ENCODE results near the gene PIK3R2. TPM values are rescaled to one million over a fixed set of nuclear protein-coding genes. Genes with fewer than 3 reads are reported as not detected.
"Not testable (repeated sequence)": the region's sequence is repeated elsewhere in the genome, so short reads cannot be mapped to it uniquely, and the experiment has no call there.

PIK3R2 gene
- 19.8 and 22.5 TPM in 2 replicates for total RNA-seq (2012; rRNA removed)

DNA sequence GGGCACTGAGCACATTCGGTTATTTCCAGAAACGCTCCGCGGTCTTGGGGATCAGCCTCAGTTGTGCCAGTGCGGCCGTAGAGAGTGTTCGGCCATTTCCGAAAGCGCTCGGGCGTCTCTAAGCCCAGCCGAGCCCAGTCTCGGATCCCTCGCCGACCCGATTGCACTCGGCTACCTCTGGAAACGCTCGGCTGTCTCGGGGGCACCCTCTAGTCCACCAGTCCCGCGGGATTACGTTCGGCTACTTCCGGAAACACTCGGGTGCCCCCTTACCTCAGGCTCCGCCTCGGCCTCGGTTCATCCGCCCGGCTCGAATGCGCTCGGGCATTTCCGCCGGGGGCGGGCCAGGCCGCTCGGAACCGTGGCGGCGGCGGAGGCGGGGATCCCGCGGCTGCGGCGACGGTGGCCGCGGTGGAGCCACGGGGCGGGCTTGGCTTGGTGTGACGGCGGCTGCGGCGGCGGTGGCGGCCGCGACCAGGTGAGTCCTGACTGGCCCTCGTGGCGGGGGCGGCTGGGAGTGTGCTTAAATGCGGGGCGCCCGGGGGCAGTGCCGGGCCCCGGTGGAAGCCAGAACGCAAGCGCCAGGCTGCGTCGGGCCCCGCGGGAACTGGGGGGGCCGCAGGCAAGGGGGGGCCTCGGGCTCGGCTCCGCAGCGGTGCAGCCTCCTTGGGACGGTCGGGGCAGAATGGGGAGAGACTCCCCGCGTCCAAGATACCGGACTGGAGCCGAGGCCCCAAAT is at the start of gene PIK3R2:
Gene PIK3R2, plus strand, starts transcription at position 347 of the 739 bp plus-strand sequence. CDS start 2,717 bp downstream, outside the sequence.
- peak within 1 kb of the TSS; percentile 88 for H3K9ac ChIP-seq (ENCODE audit: low read depth, low read length)
- peaks cover 20% of the 10 kb centered on the region for H3K36me3 ChIP-seq (ENCODE audit: insufficient read depth, low read length)
- H3K4me3 ChIP-seq (ENCODE audit: low read length), result peak within 1 kb of the TSS; percentile 89
- peak within 1 kb of the TSS; percentile 95 for H3K4me2 ChIP-seq (ENCODE audit: low read length)
- peaks cover 38% of the 10 kb centered on the region for H3K4me1 ChIP-seq (ENCODE audit: control insufficient read depth, insufficient read depth, low read length)
- H3K27me3 ChIP-seq (ENCODE audit: control insufficient read depth, insufficient read depth, low read length), result no peaks in the 10 kb centered on the region
- no peaks in the 10 kb centered on the region for H3K9me3 ChIP-seq (replicated peaks; ENCODE audit: low read length)

DNA sequence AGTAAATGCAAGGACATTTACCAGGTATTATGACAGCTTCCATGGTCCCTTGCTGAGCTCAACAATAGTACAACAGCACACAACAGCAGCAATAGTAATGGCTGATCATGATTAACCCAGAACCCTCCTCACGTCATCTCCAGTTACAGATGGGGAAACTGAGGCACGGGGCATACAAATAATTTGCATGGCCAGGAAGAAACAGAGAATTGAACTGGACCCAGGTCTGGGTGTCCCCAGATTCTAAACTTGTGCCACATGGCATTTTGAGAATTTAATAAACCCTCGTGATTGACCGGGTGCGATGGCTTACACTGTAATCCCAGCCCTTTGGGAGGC is 48.2 kb upstream of the PIK3R2 start:
- peak overlapping the region; percentile 74 for H3K9ac ChIP-seq (ENCODE audit: low read depth, low read length)
- H3K4me3 ChIP-seq (ENCODE audit: low read length), result peak overlapping the region; percentile 69

GRCh38 chr19:18105259-18105658 is 47.7 kb upstream of the PIK3R2 start:
- H3K4me2 ChIP-seq (ENCODE audit: low read length); H3K4me3 ChIP-seq (ENCODE audit: low read length); H3K9me3 ChIP-seq (replicated peaks; ENCODE audit: low read length); H3K27me3 ChIP-seq (ENCODE audit: control insufficient read depth, insufficient read depth, low read length); H3K9ac ChIP-seq (ENCODE audit: low read depth, low read length); H3K36me3 ChIP-seq (ENCODE audit: insufficient read depth, low read length): not testable (repeated sequence)
- H3K4me1 ChIP-seq (ENCODE audit: control insufficient read depth, insufficient read depth, low read length), result peaks cover 19% of the 10 kb centered on the region

More for the DNA sequence above, 48.2 kb upstream of the PIK3R2 start:
- Histone ChIP-seq H3K4me1 (ENCODE audit: control insufficient read depth, insufficient read depth, low read length) (peaks cover 19% of the 10 kb centered on the region), H3K4me2 (ENCODE audit: low read length) (peak overlapping the region; percentile 91), H3K27me3 (ENCODE audit: control insufficient read depth, insufficient read depth, low read length) (peaks cover 9% of the 10 kb centered on the region), H3K9me3 (replicated peaks; ENCODE audit: low read length) (no peaks in the 10 kb centered on the region), H3K36me3 (ENCODE audit: insufficient read depth, low read length) (no peaks in the 10 kb centered on the region)

DNA sequence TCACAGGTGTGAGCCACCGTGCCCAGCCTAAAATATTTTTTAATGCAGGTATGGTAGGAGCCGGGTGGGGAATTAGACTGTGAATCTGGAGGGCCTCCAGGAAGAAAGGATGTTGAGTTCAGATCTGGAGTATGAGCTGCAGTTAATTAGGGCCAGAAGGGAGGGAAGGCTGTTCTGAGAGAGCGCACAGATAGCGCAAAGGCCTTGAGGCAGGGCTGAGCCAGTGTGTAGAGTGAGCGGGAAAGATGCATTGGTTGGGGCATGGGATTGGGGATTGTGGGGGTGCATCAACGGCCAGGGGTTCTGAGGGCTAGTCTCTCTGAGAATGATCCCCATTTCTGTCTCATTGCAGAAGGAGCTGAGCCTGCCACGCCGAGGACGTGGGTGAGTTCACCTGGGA is 45.7 kb upstream of the PIK3R2 start:
- Histone ChIP-seq H3K36me3 (ENCODE audit: insufficient read depth, low read length) (no peaks in the 10 kb centered on the region), H3K4me1 (ENCODE audit: control insufficient read depth, insufficient read depth, low read length) (peaks cover 29% of the 10 kb centered on the region), H3K4me3 (ENCODE audit: low read length) (no peak overlapping the region), H3K9ac (ENCODE audit: low read depth, low read length) (no peak overlapping the region), H3K4me2 (ENCODE audit: low read length) (no peak overlapping the region), H3K9me3 (replicated peaks; ENCODE audit: low read length) (no peaks in the 10 kb centered on the region), H3K27me3 (ENCODE audit: control insufficient read depth, insufficient read depth, low read length) (no peaks in the 10 kb centered on the region)

DNA sequence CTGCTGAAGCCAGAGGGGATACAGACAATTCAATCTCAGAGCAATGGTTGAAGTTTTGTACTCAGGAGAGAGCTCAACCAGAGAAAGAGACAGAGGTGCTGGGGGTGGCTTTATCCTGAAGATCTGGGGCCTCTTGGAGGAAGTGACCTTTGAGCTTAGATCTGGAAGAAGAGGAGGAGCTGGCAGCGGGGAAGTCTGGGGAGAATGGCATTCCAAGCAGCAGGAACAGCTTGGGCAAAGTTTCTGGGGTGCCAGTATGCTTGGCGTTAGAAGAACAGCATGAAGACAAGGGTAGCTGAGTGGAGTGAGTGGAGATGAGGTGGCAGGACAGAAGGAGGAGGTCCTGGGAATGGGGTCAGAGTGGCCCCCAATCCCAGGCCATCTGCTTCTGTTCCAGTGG is 44.1 kb upstream of the PIK3R2 start:
- Histone ChIP-seq H3K9ac (ENCODE audit: low read depth, low read length) (no peak overlapping the region), H3K4me2 (ENCODE audit: low read length) (no peak overlapping the region), H3K4me1 (ENCODE audit: control insufficient read depth, insufficient read depth, low read length) (peaks cover 18% of the 10 kb centered on the region), H3K4me3 (ENCODE audit: low read length) (no peak overlapping the region), H3K36me3 (ENCODE audit: insufficient read depth, low read length) (no peaks in the 10 kb centered on the region), H3K27me3 (ENCODE audit: control insufficient read depth, insufficient read depth, low read length) (no peaks in the 10 kb centered on the region), H3K9me3 (replicated peaks; ENCODE audit: low read length) (no peaks in the 10 kb centered on the region)

DNA sequence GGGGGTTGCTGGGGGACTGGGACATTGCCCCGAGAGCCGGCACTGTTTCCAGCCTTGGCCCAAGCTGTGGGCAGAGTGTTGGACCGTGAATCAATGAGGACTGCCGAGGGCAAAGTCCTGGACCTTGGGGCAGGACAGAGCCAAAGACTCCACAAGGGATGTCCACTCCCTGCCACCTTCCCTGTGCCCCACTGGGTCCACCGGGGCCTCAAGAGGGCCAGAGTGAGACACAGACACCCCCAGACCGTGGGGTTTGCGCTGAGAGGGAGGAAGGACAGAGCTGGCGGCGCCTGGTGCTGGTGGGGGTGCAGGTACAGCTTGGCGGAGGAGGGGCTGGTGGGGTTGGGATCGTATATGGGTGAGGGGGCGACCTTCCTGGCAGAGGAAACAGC is 43.6 kb upstream of the PIK3R2 start:
- H3K4me1 ChIP-seq (ENCODE audit: control insufficient read depth, insufficient read depth, low read length), result peaks cover 15% of the 10 kb centered on the region
- H3K27me3 ChIP-seq (ENCODE audit: control insufficient read depth, insufficient read depth, low read length), result no peaks in the 10 kb centered on the region
- peak overlapping the region; percentile 82 for H3K4me3 ChIP-seq (ENCODE audit: low read length)
- H3K36me3 ChIP-seq (ENCODE audit: insufficient read depth, low read length), result no peaks in the 10 kb centered on the region
- peak overlapping the region; percentile 74 for H3K9ac ChIP-seq (ENCODE audit: low read depth, low read length)
- no peaks in the 10 kb centered on the region for H3K9me3 ChIP-seq (replicated peaks; ENCODE audit: low read length)
- H3K4me2 ChIP-seq (ENCODE audit: low read length), result peak overlapping the region; percentile 89

- H3K36me3 ChIP-seq (ENCODE audit: insufficient read depth, low read length), result no peaks in the 10 kb centered on the region
- H3K4me1 ChIP-seq (ENCODE audit: control insufficient read depth, insufficient read depth, low read length), result peaks cover 10% of the 10 kb centered on the region
- H3K27me3 ChIP-seq (ENCODE audit: control insufficient read depth, insufficient read depth, low read length), result no peaks in the 10 kb centered on the region
- peak overlapping the region; percentile 89 for H3K4me2 ChIP-seq (ENCODE audit: low read length)
- no peaks in the 10 kb centered on the region for H3K9me3 ChIP-seq (replicated peaks; ENCODE audit: low read length)
- peak overlapping the region; percentile 74 for H3K9ac ChIP-seq (ENCODE audit: low read depth, low read length)
- peak overlapping the region; percentile 82 for H3K4me3 ChIP-seq (ENCODE audit: low read length)
These were observed 43.0 kb upstream of the PIK3R2 start for GRCh38 chr19:18109733-18110608.

DNA sequence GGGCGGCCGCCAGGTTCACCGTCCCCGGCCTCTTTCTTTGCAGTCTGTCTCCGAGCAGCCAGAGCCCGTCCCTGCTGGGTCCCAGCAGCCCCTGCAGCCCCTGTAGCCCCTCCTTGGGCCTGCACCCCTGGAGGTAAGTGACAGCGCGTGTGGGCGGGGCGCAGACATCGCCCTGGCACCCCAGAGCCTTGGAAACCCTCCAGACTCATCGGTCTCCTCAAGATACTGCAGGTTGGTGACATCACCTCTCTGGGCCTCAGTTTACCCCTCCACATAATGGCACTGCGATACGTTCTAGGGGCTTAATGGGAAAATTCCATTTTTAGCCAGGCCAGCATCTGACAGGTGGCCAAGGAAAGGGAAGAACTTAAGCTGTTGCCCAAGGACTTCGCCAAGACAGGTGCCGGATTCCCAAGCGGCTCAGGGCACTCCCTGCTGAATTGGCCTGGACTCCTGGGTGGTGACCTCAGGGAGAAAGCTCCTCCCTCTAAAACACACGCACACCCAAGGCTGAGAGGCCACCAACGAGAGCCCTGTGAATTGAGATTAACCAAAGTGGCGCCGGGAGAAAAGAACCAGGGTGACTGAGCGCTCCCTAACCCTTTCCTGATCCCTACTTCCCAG is 42.2 kb upstream of the PIK3R2 start:
- peak overlapping the region; percentile 89 for H3K4me2 ChIP-seq (ENCODE audit: low read length)
- H3K4me1 ChIP-seq (ENCODE audit: control insufficient read depth, insufficient read depth, low read length), result peaks cover 10% of the 10 kb centered on the region
- peak overlapping the region; percentile 74 for H3K9ac ChIP-seq (ENCODE audit: low read depth, low read length)
- H3K9me3 ChIP-seq (replicated peaks; ENCODE audit: low read length), result no peaks in the 10 kb centered on the region
- peak overlapping the region; percentile 82 for H3K4me3 ChIP-seq (ENCODE audit: low read length)
- H3K36me3 ChIP-seq (ENCODE audit: insufficient read depth, low read length), result no peaks in the 10 kb centered on the region
- no peaks in the 10 kb centered on the region for H3K27me3 ChIP-seq (ENCODE audit: control insufficient read depth, insufficient read depth, low read length)

DNA sequence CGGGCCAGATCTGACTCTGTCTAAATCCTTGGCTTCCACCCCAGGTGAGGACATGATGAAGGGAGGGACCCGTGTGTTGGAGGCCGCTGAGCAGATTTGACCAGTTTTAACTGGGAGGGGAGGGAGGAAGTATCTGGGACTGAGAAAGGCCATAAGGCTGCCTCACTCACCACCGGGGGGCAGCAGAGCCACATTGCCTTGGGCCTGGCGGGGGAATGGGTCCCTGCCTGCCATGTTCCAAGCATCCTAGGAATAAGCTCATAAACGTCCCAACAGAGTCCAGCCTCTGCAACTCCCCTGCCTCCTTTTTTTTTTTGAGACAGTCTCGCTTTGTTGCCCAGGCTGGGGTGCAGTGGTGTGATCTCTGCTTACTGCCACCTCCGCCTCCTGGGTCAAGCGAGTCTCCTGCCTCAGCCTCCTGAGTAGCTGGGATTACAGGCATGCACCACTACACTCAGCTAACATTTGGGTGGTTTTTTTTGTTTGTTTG is 39.9 kb upstream of the PIK3R2 start:
- H3K27me3 ChIP-seq (ENCODE audit: control insufficient read depth, insufficient read depth, low read length), result no peaks in the 10 kb centered on the region
- no peaks in the 10 kb centered on the region for H3K36me3 ChIP-seq (ENCODE audit: insufficient read depth, low read length)
- H3K9ac ChIP-seq (ENCODE audit: low read depth, low read length), result no peak overlapping the region
- no peak overlapping the region for H3K4me3 ChIP-seq (ENCODE audit: low read length)
- peaks cover 16% of the 10 kb centered on the region for H3K4me1 ChIP-seq (ENCODE audit: control insufficient read depth, insufficient read depth, low read length)
- no peak overlapping the region for H3K4me2 ChIP-seq (ENCODE audit: low read length)
- no peaks in the 10 kb centered on the region for H3K9me3 ChIP-seq (replicated peaks; ENCODE audit: low read length)

GRCh38 chr19:18113827-18114226 is 39.1 kb upstream of the PIK3R2 start:
- H3K9ac ChIP-seq (ENCODE audit: low read depth, low read length), result no peak overlapping the region
- no peaks in the 10 kb centered on the region for H3K36me3 ChIP-seq (ENCODE audit: insufficient read depth, low read length)
- peaks cover 24% of the 10 kb centered on the region for H3K4me1 ChIP-seq (ENCODE audit: control insufficient read depth, insufficient read depth, low read length)
- no peaks in the 10 kb centered on the region for H3K9me3 ChIP-seq (replicated peaks; ENCODE audit: low read length)
- no peak overlapping the region for H3K4me2 ChIP-seq (ENCODE audit: low read length)
- no peaks in the 10 kb centered on the region for H3K27me3 ChIP-seq (ENCODE audit: control insufficient read depth, insufficient read depth, low read length)
- no peak overlapping the region for H3K4me3 ChIP-seq (ENCODE audit: low read length)

- Histone ChIP-seq H3K36me3 (ENCODE audit: insufficient read depth, low read length) (no peaks in the 10 kb centered on the region), H3K27me3 (ENCODE audit: control insufficient read depth, insufficient read depth, low read length) (no peaks in the 10 kb centered on the region), H3K9ac (ENCODE audit: low read depth, low read length) (no peak overlapping the region), H3K4me1 (ENCODE audit: control insufficient read depth, insufficient read depth, low read length) (peaks cover 28% of the 10 kb centered on the region), H3K4me3 (ENCODE audit: low read length) (no peak overlapping the region), H3K4me2 (ENCODE audit: low read length) (no peak overlapping the region), H3K9me3 (replicated peaks; ENCODE audit: low read length) (no peaks in the 10 kb centered on the region)
These were observed 38.5 kb upstream of the PIK3R2 start for GRCh38 chr19:18114483-18114882.

Data from skeletal muscle satellite cell (primary cell).